CD4-positive, alpha-beta T cell treated with Interleukin-4 for 1 hour (primary cell): ENCODE measurements around the gene YES1.
A peak's percentile ranks its signal among the peaks of the same experiment; 100 is the strongest.

Experiments used
- DNase-seq, 2 donors: peaks; one replicate each; pipeline ENCODE4 v3.0.0-alpha.2; 2020 to 2022

The YES1 gene

GRCh38 chr18:811892-812375 lies at the start of gene YES1:
Gene YES1 (minus strand): TSS chr18:812242. CDS start chr18:756827, 55,415 bp downstream.
- DNase-seq, result peak in 1 of 2 donors; percentile 58

- no peak for DNase-seq
Observed at GRCh38 chr18:857986-858385, 45.9 kb upstream of the YES1 start.

GRCh38 chr18:853471-853870 lies 41.4 kb upstream of the YES1 start:
- no peak for DNase-seq

GRCh38 chr18:850960-851359 lies 38.9 kb upstream of the YES1 start:
- no peak for DNase-seq

DNA sequence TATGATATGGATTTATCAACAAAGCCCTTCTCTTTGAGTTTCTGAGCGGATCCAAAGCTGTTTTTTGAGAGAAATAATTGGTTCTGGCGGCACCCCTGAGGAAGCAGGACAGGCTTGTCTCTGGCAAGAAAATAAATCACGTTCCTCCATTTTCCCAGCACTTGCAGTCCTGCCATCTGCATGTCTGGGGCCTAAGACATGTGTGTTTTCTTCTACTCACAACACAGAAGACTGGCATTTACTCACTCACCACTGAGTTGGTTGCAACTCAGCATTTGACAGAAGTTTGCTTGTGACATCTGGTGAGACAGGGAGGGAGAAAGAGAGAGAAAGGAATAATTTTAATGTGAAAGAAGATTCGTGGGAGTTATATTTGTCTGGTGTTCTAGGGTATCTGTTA lies 37.0 kb upstream of the YES1 start:
- no peak for DNase-seq

- DNase-seq, result no peak
Observed at GRCh38 chr18:848062-848861, 36.2 kb upstream of the YES1 start.

- no peak for DNase-seq
Observed at GRCh38 chr18:845152-845819, 33.2 kb upstream of the YES1 start.

DNA sequence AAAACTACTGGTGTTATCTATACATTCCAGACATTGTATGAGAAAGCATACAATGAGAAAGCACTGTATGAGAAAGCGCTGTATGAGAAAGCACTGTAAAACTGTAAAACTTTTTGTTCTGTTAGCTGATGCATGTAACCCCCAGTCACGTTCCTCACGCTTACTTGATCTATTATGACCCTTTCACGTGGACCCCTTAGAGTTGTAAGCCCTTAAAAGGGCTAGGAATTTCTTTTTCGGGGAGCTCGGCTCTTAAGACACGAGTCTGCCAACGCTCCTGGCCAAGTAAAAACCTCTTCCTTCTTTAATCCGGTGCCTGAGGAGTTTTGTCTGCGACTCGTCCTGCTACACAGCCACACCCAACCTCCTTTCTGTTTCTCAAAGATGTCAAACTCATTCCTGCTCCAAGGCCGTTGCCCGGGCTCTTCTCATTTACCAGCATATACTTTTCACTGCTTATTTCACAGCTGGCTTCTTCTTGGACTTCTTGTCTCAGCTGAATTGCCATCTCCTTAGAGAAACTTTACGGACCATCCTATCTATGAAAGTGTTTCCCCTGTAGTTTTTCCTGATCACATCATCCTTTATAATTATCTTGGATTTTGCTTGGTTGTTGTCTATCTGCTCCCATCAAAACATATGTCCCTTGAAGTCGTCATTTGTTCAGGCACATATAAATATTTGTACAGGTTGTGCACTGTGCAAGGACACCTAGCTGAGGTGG lies 29.8 kb upstream of the YES1 start:
- no peak for DNase-seq

DNA sequence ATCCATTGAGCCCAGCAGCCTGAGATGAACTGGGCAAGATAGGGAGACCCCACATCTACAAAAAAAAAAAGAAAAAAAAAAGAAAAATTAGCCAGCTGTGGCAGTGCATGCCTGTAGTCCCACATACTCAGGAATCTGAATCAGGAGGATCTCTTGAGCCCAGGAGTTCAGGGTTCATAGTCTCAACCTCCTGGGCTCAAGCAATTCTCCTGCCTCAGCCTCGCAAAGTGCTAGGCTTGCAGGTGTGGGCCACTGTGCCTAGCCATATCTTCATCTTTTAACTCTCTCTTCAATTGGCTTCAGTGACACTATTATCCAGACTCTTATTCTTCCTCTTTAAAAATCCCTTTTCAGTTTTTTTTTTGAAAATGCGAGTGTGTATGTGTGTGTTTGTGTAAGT lies 28.5 kb upstream of the YES1 start:
- no peak for DNase-seq

DNA sequence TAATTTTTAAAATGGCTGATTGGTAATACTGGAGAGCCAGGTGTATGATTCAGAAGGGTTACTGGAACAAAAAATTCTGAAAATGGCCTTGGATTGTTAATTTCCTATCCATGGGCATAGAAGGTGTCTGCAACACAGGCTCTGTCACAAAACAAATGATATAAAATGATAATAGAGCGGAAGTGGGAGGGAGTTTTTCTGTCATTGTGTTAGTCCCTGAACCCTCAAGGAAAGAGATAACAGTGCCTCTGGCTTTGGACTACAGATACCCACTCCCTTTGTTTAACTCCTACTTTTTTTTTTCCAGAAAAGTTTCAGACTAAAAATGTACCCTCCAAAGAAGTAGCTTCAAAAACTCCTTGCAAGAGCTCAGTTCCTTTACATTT lies 28.0 kb upstream of the YES1 start:
- no peak for DNase-seq

DNA sequence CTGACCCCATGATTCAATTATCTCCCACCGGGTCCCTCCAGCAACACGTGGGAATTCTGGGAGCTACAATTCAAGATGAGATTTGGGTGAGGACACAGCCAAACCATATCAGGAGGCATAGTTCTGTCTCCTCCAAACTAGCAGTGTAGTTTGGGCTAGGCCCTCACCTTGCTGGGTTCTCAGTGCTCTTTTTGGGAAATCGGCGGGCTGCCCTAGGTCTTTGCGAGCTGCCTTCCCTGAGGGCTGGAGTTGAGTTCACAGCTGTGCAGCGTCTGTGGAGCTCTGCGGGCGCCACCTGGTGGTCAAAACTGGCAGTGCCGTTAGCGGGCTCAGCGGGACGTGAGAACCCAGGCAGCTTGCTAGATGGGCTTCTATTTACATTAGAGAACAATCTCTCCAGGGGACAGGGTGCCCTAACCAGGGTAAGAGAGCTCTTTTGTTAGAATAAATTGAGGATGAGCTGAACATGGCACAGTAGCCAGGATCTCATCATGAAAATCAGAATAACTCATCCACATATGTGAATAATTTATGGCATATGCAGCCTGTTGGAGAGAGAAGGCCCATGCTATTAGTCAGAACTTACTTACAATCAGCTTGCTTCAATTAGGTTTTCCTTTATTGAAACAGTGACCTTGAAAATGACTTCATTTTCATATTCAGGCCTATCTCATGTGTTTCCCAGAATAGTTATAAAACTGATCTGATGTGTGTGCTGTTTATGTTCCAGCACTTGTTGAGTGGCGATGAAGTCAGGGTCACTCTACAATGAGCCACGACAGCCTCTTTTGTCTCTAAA lies 27.4 kb upstream of the YES1 start:
- DNase-seq, result peak; percentile 80 to 81

GRCh38 chr18:837922-838321 lies 25.9 kb upstream of the YES1 start:
- no peak for DNase-seq

DNA sequence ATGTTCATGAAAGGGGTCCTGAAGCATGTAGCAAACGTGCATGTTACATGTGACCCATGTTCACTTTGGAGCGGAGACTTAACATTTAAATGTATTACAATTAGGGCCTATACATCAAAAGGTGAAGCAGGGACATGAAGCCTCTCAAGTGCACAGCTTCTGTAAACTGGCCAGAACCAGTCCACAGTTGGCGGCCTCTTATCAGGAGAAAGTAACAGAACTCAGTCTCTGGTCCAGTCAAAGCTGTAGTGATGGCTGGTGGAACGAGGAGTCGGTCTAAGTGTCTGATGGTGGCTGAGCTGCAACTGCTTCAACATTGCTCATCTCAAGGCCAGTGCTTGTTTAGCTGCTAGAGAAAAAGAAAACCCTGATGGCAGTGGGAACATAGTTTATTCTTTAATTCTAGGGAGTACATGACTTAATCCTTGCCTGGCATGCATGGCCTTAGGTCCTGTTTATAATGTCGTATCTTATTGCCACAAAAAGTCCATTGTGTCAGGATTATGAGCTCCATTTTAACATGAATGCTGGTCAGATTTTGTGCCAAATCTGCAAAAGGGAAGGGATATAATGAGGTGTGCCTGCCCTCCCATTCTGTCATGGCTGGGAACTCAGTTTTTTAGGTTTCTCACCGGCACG lies 22.2 kb upstream of the YES1 start:
- DNase-seq, result no peak

- no peak for DNase-seq
Observed at GRCh38 chr18:833197-833596, 21.2 kb upstream of the YES1 start.

DNA sequence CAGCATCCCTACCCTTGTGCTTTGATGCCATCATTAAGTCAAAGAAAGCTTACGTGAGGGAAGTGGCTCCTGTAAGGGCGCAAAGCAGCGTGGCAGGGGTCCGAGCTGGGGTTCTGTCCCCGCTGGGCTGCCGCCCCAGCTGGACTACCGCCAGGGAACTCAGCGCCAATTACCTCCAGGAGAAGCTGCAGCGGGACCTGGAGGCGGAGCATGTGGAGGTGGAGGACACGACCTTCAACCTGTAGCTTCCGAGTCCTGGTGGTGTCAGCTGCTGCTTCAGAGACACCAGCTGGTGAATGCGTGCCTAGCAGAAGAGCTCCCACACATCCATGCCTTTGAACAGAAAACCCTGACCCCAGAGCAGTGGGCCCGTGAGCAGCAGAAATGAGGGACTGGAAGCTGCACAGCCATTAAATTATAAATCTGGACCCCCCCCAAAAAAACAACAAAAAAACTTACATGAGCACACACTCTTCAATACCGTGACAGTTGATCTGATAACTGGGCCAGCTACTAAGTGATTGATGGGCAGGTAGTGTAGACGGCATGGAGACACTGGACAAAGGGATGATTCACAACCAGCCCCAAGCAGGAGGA lies 20.1 kb upstream of the YES1 start:
- peak in 1 of 2 donors; percentile 22 for DNase-seq

DNA sequence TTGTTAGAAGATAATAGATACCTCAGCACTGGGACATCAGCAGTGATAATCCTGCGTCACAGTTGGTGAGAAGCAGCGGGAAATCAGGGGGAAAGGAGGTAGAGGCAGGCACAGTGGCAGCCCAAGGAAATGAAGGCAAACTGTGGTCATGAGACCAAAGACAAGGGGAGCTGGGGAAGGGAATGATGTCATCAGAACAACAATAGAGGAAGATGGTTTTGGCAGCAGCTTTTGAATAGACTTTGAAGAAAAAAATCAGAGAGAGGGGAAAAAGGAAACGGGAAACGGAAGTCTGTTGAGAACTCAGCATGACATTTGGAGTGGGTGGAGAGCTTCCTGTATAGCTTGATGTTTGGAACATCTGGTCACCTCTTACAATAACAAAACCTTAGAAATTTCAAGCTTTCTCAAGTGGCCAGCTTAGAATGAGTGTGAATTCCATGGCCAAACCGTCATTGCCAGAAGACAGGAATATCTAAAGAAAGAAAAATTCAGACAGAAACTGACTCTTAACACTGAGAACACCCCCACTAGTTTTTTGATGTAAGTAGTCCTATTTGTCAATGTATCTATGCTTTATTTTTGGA lies 18.4 kb upstream of the YES1 start:
- DNase-seq, result peak; percentile 37 to 73

DNA sequence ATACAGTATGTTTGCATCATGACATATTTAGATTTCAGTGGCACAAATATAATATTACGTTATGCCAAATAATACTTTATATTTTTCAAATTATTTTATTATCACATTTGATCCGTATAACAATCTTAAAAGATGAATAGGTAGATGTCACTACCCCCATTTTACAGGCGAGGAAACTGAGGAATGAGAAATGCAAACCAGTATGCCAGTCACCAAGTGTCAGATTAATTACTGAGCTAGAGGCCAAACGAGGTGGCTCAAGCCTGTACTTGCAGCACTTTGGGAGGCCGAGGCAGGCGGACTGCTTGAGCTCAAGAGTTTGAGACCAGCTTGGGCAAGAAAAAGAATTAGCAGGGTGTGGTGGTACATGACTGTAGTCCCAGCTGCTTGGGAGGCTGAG lies 17.4 kb upstream of the YES1 start:
- DNase-seq, result no peak

- DNase-seq, result no peak
Observed at GRCh38 chr18:827093-827677, 15.1 kb upstream of the YES1 start.

DNA sequence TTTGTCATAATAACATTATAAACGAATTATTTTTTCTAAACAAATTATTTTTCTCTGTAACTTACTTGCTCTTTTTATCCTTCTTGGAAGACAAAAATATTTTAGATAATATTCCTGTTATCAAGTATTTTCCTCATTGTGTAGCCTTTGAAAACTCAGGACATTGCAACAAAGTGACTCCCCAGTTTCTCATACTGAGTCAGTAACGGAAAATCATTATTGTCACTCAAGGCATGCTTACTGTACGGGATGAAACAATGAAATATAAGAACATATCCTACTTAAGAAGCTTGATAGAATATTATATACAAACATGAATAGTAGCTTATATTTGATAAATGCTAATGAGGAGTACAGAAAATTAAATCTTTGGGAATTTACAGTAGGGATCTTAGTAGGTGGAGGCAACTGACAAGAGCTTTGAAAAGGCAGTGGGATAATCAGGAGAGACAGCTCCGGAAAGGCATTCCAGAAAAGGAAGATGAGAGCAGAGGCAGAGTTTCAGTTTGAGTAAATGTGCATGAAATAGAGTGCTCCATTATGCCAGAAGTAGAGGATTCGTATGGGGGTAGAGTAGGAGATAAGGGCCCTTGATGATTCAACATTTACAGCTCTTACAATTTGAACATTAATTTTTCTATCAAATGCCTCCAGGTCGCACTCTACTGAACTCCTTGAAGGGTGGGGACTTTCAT lies 14.0 kb upstream of the YES1 start:
- no peak for DNase-seq

DNA sequence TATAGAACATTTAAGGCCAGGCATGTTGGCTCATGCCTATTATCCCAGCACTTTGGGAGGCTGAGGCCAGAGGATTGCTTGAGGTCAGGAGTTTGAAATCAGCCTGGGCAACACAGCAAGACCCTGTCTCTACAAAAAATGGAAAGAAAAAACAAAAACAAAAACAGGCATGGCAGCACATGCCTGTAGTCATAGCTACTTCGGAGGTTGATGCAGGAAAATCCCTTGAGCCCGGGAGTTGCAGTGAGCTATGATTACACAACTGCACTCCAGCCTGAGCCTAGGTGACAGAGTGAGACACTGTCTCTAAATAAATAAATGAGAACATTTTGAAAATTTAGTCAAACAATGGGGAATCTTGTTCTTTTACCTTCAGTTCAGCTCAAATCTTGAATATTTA lies 12.1 kb upstream of the YES1 start:
- no peak for DNase-seq
